NCI-H748 (cell line): ENCODE results near the gene NKAIN2.
A peak's percentile ranks its signal among the peaks of the same experiment; 100 is the strongest.
"Not testable (repeated sequence)": the region's sequence is repeated elsewhere in the genome, so short reads cannot be mapped to it uniquely, and the experiment has no call there.

Experiments
- DNase-seq: peaks from one replicate; lab custom pipeline; 2025; ENCODE audit not compliant: unreplicated experiment; lab: John Stamatoyannopoulos, UW

NKAIN2 gene

DNA sequence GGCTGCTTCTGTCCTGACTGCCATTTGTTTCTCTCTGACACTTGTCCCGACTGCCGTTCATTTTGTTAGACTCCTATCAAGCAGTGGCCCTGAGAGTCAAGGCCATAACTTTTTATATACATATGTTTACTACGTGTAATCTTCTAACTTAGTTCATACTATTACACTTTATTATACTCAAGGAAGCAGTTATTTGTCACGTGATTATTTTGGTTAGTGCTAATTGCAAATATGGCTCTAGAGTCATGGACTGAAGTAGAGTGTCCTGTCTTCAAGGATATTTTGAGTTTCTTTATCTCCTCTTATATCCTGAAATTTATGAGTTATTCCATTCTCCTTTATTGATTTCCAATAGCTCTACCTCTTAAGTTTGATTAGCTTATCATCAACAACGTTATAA is 864.4 kb downstream of the NKAIN2 start:
- DNase-seq: no peak

- DNase-seq: peak; percentile 5
Observed at GRCh38 chr6:124669713-124670480, 866.2 kb downstream of the NKAIN2 start.

GRCh38 chr6:124670801-124671200 is 867.1 kb downstream of the NKAIN2 start:
- DNase-seq: peak; percentile 88

DNA sequence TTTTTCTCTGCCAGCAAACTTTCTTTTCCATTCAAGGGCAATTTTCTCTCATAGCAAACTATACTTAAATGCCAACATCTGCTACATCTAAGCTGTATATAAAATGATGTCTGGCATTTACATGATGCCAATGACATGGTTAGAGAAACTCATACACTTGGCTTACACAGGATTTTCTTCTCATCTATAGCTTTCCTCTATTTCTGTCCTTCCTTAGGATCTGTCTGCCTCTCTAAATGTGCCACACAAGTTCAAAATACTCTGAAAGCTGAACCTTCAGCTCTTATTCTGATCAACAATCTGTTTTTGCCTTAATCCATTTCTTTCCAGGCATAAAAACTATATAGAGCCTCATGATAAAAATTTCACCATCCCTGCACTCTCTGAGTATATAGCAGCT is 867.7 kb downstream of the NKAIN2 start:
- peak; percentile 50 for DNase-seq

GRCh38 chr6:124674042-124674441 is 870.4 kb downstream of the NKAIN2 start:
- no peak for DNase-seq

DNA sequence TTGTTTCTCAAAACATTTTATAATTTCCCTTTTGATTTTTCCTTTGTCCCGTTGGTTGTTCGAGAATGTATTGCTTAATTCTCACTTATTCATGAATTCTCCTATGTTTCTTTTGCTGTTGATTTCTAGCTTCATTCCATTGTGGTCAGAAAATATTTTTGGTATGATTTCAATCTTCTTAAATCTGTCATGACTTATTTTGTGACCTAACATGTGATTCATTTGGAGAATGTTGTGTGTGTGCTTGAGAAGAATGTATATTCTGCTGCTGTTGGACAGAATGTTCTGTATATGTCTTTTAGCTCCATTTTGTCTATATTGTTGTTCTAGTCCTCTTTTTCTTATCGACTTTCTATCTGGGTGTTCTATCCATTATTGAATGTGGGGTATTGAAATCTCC is 872.4 kb downstream of the NKAIN2 start:
- DNase-seq: no peak

- no peak for DNase-seq
Observed at GRCh38 chr6:124677874-124678273, 874.2 kb downstream of the NKAIN2 start.

- no peak for DNase-seq
Observed at GRCh38 chr6:124679387-124679786, 875.7 kb downstream of the NKAIN2 start.

DNA sequence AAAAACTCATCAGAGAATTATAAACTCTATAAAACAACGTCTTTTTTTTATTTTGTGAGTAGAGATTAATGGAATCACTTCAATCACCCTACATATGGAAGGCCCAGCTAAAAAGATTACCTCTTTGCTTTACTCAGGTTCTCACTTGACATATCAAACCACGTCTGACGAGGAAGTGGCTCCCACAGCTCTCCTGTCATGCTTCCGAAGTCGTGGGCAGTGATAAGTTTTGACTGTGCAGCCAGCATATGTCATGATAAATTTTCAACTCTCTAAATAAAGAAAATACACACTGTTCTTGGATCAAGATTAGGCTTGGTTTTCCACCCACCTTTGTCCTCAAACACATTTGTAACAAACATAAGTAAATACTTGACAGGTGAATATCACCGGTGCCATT is 879.1 kb downstream of the NKAIN2 start:
- no peak for DNase-seq

GRCh38 chr6:124683507-124683906 is 879.8 kb downstream of the NKAIN2 start:
- DNase-seq: peak; percentile 45

- no peak for DNase-seq
Observed at GRCh38 chr6:124684621-124685020, 881.0 kb downstream of the NKAIN2 start.

DNA sequence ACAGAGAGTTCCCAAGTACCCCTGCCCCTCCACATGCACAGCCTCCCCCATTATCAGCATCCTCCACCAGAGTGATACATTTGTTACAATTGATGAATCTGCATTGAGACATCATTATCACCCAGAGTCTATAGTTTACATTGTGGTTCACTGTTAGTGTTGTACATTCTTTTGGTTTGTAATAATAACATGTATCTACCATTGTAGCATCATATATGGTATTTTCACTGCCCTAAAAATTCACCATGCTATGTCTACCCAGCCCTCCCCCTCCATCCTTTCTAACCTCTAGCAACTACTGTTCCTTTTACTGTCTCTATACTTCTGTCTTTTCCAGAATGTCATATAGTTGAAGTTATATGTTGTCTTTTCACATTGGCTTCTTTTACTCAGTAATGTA is 884.7 kb downstream of the NKAIN2 start:
- DNase-seq: no peak

- DNase-seq: peak; percentile 93
Observed at GRCh38 chr6:124694139-124694705, 890.6 kb downstream of the NKAIN2 start.

DNA sequence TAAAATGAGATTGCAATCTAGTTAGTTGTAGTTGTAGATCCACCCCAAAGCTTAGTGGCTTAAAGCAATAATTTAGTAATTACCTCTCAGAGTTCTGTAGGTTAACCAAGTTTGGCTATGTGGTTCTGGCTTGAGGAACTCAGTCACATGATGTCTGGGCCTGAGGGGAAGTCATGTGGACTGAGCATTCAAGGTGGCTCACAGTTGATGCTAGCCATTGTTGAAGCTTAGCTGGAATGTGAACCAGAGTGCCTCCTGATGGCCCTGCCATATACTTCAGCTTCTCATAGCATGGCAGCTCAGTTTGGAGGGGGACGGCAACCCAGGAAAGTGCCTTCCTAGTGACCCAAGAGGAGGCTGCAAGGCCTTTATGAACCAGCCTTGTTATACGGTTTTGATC is 895.4 kb downstream of the NKAIN2 start:
- DNase-seq: no peak

DNA sequence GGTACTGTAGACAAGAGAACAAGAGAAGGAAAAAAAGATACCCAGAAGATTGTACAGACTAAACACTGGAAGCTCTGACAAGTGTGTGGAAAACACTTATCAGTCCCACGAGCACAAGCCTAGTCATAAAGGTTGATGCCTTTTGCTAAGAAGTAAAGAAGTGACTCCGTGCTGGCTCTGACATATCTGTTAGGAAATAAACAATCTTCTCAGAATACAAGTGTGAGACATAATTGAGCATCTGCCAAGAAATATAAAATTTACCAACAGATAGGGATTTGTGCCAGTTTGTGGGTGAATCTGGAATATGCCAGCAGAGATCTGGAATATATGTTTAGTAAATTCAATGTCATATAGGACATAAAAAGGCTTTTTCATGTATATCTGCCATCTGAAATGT is 899.9 kb downstream of the NKAIN2 start:
- DNase-seq: no peak

GRCh38 chr6:124712532-124712931 is 908.9 kb downstream of the NKAIN2 start:
- DNase-seq: not testable (repeated sequence)

- DNase-seq: no peak
Observed at GRCh38 chr6:124714728-124715127, 911.1 kb downstream of the NKAIN2 start.

DNA sequence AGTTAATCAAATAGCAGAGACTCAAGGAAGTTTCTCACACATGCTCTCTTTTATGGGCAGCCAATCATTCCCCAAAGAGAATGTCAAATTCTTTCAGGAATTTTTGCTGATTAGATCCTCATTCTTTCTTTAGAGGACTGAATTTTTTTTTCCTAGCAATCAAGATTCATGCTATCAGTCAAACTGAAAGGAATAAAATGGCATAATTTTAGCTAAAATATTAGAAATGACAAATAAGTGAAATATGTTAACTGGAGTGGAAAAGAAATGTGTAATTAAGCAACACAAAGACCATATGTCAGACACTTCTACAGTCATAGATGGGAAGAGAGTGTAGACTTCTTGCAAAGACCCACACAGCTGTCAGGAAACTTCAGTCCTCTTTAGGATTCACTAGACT is 916.2 kb downstream of the NKAIN2 start:
- DNase-seq: no peak

- DNase-seq: no peak
Observed at GRCh38 chr6:124721331-124721730, 917.7 kb downstream of the NKAIN2 start.

DNA sequence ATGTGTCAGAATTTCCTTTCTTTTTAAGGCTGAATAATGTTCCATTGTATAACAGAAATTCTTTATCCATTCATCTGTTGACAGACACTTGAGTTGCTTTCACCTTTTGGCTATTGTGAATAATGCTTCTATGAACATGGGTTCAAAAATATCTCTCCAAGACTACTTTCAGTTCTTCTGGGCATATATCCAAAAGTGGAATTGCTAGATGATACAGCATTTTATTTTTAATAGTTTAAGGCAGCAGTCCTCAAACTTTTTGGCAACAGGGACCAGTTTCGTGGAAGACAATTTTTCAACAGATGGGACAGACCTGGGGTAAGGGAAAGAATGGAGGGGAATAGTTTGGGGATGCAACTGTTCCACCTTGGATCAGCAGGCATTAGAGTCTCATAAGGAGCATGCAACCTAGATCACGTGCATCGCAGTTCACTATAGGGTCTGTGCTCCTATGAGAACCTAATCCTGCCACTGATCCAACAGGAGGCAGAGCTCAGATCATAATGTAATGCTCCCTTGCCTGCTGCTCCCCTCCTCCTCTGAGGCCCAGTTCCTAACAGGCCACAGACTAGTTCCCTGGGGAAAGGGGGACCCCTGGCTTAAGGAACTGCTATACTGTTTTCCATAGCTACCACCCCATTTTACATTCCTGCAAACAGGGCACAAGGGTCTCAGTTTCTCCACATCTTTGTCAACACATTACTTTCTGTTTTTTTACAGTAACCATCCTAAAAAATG is 918.6 kb downstream of the NKAIN2 start:
- DNase-seq: no peak

DNA sequence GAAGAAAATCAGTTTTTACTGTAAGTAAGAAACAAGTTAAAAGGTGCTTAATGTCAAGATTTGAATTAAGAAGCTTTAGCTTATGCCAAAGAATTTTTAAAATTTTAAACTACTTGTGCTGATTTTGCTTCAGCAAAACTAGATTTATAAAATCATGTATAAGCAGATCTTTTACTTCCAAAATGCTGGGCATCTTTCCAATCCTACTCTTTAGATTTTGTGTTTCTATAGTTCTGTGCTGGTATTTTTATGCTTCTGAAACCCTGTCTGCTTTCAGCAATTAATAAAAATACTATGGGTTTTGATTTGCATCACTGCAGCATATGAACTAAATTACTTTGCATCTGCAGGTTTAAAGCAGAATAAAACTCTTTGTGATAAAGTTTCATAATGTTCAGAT is 920.0 kb downstream of the NKAIN2 start:
- DNase-seq: no peak

DNA sequence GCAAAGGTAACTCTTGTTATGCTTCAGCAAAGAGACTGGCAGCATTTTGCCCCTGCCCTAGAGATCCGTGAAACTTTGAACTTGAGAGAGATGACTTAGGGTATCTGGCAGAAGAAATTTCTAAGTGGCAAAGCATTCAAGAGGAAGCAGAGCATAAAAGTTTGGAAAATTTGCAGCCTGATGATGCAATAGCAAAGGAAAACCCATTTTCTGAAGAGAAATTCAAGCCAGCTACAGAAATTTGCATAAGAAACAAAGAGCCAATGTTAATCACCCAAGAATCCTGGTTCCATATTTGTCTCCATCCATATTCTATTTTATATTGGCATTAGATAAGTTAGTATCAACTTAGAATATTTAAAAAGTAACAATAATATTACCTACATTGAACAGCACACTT is 934.1 kb downstream of the NKAIN2 start:
- not testable (repeated sequence) for DNase-seq
